HG03045 (cell line): ENCODE measurements around the gene TBC1D1.
A peak's percentile ranks its signal among the peaks of the same experiment; 100 is the strongest.
"Not testable (repeated sequence)": the region's sequence is repeated elsewhere in the genome, so short reads cannot be mapped to it uniquely, and the experiment has no call there.

Experiments
- ATAC-seq: cut with Tn5 transposase; IDR thresholded peaks from one replicate; pipeline ENCODE4 v1.9.1; 2021; ENCODE audit warnings: mild to moderate bottlenecking, moderate library complexity; ENCODE audit not compliant: unreplicated experiment

TBC1D1 gene

GRCh38 chr4:37960679-37961450, 70.0 kb downstream of the TBC1D1 start:
- no peak for ATAC-seq

- ATAC-seq, result no peak
These were observed 74.0 kb downstream of the TBC1D1 start for GRCh38 chr4:37964734-37965457.

GRCh38 chr4:37966044-37966443, 75.2 kb downstream of the TBC1D1 start:
- no peak for ATAC-seq

DNA sequence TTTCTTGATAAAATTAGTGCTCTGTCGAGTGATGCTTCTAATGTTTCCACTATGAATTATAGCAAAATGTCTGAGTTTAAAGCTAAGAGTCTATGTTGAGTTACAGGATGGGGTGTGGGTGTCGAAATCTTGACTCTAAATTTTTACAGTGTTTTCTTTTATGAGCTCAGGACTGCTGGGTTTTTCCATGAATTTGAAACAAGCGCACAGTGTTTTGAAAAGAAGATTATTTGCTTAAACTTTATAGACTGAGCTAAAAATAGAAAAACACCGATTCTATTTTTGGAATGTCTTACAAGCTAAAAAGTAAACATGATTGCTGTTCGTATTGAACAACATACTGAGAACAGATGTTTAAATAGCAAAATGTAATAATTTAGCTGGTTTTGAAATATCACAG, 76.9 kb downstream of the TBC1D1 start:
- no peak for ATAC-seq

DNA sequence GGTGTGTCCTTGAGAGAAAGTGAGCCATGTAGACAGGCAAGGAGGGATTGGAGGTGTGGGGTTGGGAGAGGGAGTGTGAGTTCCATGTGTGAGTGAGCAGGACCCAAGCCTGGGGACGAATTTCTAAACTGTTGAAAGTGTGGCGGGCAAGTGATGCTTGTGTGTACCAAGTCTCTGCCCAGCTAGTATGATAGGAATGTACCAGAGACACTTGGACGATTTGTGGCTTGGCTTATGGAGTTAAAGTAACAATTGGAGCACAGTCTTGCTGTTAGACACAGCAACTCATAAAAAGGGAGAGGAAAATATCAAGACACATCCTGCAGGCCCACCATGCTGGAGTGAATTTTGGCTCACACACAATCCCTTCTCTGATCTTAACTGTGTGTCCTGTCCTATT, 77.9 kb downstream of the TBC1D1 start:
- ATAC-seq, result no peak

DNA sequence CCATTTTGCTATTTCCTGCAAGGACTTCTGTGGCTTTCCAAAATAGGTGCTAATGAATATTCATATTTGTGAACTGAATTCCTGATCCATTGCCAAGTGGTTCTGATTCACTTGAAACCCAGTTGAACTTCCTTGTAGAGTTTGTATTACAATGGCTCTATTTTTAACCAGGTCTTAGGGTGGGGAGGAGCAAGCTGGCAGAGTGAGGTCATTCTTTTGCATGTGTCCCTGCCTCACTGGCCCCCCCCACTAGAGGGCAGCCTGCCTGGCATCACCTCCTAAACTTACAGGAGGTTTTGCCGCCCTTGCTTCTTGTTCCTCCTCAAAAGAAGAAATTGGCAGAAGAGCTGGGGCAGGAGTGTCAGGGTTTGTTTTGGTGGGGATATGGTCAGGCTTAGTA, 79.8 kb downstream of the TBC1D1 start:
- ATAC-seq, result no peak

GRCh38 chr4:37971202-37971601, 80.3 kb downstream of the TBC1D1 start:
- ATAC-seq, result no peak

GRCh38 chr4:37973441-37973840, 82.6 kb downstream of the TBC1D1 start:
- no peak for ATAC-seq

GRCh38 chr4:37975321-37975822, 84.5 kb downstream of the TBC1D1 start:
- ATAC-seq, result not testable (repeated sequence)

DNA sequence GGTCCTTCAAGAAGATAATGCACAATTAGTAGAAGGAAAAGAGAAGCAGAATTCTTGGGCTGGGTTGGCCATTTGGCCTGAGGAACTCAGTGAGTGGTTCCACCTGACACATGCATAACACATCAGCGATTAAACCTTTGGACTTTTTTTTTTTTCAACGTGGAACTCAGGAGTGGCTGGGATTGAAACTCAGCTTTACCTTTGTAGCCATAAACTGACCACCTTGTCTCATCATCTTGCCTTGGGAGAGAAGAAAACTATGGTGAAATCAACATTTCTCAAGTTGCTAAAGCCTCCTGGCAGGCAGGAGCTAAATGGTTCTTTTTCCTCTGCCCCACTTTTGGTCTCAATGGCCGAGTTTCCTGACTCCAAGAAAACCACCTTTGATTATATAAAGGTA, 85.6 kb downstream of the TBC1D1 start:
- no peak for ATAC-seq

GRCh38 chr4:37976991-37977470, 86.1 kb downstream of the TBC1D1 start:
- peak; percentile 79 for ATAC-seq

DNA sequence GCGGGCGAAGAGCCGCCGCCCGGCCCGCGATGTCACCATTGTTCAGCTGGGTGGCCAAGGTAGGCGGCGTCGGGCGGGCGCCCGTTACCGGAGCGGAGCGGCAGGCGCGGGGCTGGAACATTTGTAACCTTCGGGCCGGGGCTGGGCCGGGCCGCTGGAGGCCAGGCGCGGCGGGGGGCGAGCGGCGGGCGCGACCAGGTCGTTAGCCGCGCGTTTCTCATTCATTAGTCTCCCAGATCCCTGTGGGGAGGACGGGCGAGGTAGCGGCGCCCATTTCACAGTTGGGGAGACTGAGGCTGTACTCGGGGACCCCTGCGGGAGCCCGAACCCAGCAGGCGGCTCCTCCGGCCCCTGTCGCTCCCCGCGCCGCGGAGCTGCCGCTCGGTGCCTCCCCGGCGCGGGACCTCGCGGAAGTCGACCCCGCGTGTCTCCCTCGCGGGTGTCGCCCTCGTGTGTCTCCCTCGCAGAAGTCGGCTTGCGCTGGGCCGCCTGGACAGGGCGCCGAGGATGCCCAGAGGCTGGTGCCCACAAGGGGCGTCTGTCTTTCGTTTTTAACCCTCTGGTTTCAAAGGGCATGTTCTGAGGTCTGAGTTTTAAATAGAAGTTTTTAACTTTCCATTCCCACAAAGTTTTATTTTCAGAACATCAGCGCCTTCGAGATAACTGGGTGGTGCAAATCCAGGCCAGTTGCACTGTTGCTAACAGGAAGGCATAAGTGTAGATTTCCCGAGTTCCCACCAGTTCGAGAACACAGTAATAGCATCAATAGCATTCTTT, 86.8 kb downstream of the TBC1D1 start:
- peak; percentile 65 for ATAC-seq

DNA sequence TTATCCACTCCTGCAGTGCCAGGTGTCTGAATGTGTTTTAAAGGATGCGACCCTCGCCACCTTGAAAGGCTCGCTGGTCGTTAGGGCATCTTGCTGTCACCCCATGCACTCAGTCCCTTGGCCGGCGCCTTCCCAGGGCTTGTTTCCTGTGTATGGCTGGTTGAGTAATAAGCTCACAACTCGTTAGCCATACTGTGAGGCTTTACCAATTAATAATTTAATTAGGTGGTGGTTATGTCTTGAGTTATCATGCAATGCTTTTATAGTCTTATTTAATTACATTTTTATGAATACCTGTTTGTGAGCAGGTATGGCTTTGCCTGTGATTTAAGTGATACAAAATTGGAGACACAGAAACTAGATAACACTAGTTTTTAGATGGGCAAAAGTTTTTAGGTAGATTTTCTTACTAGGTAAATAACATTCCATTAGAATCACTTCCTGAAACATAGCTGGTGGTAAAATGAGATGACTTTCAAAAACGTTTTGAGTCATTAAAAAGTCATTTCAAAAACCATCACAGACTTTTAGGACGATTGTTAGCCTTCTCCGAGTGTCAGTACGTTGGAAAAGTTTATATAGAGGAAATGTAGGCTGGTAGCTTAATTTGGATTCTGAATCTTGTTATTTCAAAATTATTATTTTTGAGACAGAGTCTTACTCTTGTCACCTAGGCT, 87.5 kb downstream of the TBC1D1 start:
- ATAC-seq, result peak; percentile 18

DNA sequence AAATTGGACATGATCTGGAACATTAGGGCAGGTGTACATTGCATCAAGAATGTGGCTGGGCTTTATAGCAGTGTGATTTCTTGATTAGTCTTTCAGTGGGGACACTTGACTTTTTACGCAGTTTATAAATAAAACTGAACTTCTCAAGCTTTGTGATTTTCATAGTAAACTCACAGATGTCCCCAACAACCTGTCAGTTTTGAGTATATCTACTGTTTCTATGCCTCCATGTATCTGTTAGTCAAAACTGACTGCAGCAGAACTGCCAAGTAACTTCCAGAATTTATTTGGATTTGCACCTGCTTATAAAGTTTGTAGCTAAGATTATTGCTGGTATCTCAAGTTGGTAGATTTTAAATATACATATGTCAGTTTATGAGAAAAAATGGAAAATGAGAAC, 89.4 kb downstream of the TBC1D1 start:
- no peak for ATAC-seq

GRCh38 chr4:37981425-37981824, 90.5 kb downstream of the TBC1D1 start:
- no peak for ATAC-seq

GRCh38 chr4:37981844-37982720, 91.2 kb downstream of the TBC1D1 start:
- no peak for ATAC-seq

DNA sequence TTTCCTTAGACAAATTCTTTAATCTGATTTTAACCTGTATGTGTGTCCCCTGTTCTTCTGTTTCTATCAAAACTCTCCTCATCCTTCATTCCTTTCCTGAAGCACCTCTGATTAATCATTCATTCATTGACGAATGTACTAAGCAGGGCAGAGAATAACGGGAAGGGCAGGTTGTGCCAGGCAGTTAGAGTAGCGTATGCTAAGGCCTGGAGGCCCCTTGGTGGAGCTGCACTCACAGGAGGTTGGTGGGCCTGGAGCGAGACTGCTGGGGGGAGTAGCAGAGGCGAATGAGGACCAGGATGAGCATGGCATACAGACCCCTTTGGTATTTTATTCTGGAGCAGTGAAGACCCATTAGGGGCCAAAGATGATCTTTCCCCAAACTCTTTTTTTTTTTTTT, 91.9 kb downstream of the TBC1D1 start:
- ATAC-seq, result no peak

GRCh38 chr4:37983951-37984350, 93.1 kb downstream of the TBC1D1 start:
- no peak for ATAC-seq

GRCh38 chr4:37985730-37986275, 94.9 kb downstream of the TBC1D1 start:
- no peak for ATAC-seq
